NOMO-1 treated with dmso at 0.1 percent for 144 hours (cell line): ENCODE measurements around the gene TBC1D3I.
"Not testable (repeated sequence)": the region's sequence is repeated elsewhere in the genome, so short reads cannot be mapped to it uniquely, and the experiment has no call there.

Experiments
- DNase-seq: peaks from one replicate; lab custom pipeline; 2025; ENCODE audit not compliant: unreplicated experiment; lab: John Stamatoyannopoulos, UW

Gene TBC1D3I

DNA sequence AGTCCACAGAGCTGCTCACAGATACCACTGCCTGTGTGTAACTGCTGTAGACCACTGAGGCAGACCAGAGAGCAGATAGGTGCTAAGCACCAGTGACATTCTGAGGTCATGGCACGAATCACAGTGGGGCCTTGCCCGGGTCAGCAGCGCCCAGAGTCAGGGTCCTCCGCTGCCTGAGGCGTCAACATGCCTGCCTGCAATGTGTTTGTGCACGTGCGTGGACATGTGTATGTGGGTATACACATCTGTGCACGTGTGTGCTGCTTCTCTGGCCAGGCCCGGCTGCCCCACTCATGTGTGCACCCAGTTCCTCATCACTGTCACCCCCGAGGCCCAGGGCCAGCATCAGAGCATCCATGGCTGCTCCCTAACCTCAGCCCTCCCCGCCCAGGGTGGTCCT, at the start of gene TBC1D3I:
Gene TBC1D3I, minus strand, starts transcription at position 101 of the 400 bp plus-strand sequence. CDS start 1,585 bp downstream, outside the sequence.
- not testable (repeated sequence) for DNase-seq

DNA sequence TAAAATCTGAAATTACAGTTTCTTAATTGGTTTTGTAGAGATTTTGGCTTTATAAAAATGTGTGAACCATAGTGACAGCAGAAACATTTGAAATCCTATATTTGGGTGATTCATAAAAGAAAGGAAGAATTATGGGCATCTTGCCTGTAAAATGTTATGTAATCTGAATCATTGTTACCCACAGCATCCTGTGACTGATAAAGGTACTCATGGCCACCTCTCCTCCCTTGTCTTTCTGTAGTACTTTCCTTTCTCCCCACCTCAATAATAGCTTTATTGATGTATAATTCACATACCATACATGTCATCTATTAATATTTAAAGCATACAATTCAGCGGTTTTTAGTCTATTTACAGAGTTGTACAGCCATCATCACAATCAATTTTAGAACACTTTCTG, 30.8 kb upstream of the TBC1D3I start:
- not testable (repeated sequence) for DNase-seq

DNA sequence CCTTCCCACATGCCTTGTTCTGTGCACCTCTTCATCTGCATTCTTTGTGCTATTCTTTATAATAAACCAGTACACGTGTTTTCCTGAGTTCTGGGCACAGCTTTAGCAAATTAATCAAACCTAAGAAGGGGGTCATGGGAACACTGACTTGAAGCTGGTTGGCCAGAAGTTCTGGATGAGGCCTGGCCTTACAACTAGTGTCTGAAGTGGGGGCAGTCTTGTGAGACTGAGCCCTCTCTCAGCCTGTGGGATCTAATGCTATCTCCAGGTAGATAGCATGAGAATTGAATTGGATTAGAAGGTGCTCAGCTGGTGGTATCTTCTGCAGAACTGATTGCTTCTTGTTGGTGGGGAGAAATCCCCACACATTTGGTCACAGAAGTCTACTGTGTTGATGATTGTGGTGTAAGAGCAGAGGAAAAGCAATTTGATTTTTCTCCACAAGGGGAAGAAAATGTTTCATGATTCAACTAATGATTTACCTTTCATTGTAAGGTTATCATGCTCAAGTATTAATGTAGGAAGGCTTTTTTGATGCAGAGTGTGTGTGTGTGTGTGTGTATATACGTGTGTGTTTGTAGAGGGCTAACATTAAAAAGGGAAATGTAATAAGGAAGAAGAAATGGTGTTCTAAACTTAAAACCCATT, 25.7 kb upstream of the TBC1D3I start:
- not testable (repeated sequence) for DNase-seq

DNA sequence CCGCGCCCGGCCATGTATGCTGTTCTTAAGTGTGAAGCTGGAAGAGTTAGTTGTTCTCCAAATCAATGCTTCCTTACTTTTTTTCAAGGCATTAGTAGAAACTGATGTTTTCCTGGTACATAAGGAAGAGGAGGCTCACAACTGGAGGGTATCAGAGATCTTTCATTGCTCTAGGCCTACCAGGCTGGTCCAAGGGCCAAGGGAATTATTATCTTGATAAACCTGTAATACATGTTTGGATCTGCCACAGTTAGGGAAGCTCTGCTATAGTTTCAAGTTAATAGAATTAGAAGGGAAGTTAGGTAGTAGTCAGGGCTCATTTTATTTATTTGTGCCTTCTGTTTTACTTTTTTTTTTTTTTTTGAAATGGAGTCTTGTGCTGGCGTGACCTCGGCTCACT, 19.8 kb upstream of the TBC1D3I start:
- not testable (repeated sequence) for DNase-seq

DNA sequence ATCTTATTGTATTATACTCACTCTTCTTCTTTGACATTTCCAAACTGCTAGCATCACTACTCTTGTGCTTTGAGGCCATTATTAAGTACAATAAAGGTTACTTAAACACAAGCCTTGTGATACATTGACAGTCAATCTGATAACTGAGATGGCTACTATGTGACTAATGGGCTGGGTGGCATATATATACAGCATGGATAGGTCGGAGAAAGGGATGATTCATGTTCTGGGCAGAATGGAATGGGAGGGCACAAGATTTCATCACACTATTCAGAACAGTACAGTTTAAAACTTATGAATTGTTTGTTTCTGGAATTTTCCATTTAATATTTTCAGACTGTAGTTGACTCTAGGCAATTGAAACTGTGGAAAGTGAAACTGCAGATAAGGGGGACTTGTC, 18.9 kb upstream of the TBC1D3I start:
- not testable (repeated sequence) for DNase-seq

DNA sequence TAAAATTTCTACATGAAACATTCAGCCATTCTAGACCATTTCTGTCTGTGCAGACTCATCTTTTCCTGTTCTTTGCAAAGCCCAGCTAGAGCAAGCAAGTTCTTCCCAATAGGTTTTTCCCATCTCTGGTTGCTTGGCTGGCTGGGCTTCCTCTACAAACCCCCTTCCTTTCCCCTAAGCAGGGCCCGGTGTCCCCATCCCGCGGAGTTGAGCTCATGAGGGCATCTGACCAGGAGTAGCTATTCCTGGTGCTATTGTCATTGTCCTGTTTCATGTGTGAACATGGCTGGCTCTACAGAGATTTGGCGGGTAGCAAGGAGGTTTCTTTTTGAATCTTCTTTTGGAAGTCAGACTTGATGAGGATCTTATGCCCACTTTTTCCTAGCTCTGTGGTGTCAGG, 22.3 kb downstream of the TBC1D3I start:
- not testable (repeated sequence) for DNase-seq

DNA sequence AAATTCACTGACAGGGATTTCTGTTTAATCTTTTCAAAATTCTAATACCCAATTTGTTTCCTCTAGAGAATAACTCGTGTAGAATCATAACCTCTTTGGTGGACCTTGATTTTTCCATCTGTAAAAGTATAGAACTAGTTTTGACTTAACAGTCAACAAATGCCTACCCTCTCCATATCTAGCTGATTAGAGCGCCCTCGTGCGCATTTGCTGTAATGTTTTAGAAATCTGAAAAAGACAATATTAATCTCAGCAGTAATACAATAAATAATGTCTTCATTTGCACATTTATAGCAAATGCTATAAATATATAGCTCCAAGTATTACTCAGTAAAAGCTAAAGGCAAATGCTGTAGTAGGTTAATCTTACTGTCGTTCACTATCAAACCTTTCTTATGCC, 34.7 kb downstream of the TBC1D3I start:
- DNase-seq = not testable (repeated sequence)

DNA sequence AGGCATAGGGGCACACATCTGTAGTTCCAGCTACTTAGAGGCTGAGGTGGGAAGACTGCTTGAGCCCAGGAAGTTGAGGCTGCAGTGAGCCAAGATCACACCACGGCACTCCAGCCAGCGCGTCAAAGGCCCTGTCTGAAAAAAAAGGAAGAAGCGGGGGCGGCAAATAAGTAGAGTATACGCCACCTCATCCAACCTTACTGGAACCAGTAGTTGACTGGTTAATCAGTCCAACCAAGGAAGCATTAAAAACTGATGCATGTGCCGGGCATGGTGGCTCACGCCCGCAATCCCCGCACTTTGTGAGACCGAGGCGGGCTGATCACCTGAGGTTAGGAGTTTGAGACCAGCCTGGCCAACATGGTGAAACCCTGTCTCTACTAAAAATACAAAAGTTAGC, 41.4 kb downstream of the TBC1D3I start:
- DNase-seq = not testable (repeated sequence)

DNA sequence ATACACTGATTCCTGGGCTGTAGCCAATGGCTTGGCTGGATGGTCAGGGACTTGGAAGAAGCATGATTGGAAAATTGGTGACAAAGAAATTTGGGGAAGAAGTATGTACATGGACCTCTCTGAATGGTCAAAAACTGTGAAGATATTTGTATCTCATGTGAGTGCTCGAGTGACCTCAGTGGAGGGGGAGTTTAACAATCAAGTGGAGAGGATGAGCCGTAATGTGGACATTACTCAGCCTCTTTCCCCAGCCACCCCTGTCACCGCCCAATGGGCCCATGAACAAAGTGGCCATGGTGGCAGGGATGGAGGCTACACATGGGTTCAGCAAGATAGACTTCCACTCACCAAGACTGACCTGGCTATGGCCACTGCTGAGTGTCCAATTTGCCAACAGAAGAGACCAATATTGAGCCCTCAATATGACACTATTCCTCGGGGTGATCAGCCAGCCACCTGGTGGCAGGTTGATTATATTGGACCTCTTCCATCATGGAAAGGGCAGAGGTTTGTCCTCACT, 42.7 kb downstream of the TBC1D3I start:
- not testable (repeated sequence) for DNase-seq

DNA sequence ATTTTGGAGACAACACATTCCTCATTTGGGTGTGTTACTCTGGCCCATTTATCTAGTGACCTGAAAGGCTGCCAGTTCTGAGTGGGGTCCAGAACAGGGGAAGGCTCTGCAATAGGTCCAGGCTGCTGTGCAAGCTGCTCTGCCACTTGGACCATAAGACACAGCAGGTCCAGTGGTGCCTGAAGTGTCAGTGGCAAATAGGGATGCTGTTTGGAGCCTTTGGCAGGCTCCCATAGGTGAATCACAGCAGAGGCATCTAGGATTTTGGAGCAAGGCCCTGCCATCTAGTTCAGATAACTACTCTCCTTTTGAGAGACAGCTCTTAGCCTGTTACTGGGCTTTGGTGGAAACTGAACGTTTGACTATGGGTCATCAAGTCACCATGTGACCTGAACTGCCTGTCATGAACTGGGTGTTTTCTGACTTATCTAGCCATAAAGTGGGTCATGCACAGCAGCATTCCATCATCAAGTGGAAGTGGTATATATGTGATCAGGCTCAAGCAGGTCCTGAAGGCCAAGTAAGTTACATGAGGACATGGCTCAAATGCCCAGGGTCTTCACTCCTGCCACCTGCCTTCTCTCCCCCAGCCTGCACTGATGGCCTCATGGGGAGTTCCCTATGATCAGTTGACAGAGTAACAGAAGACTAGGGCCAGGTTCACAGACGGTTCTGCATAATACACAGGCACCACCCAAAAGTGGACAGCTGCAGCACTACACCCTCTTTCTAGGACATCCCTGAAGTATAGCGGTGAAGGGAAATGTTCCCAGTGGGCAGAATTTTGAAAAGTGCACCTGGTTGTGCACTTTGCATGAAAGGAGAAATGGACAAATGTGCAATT, 43.4 kb downstream of the TBC1D3I start:
- DNase-seq = not testable (repeated sequence)

DNA sequence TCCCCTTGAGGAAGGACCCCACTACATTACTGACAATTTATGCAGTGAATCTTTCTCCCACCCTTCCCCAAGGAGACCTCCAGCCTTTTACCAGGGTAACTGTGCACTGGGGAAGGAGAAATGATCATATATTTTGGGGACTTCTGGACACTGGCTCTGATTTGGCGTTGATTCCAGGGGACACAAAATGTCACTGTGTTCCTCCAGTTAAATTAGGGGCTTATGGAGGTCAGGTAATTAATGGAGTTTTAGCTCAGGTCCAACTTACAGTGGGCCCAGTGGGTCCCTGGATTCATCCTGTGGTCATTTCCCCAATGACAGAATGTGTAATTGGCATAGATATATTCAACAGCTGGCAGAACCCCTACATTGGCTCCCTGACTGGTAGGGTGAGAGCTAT, 44.8 kb downstream of the TBC1D3I start:
- not testable (repeated sequence) for DNase-seq

DNA sequence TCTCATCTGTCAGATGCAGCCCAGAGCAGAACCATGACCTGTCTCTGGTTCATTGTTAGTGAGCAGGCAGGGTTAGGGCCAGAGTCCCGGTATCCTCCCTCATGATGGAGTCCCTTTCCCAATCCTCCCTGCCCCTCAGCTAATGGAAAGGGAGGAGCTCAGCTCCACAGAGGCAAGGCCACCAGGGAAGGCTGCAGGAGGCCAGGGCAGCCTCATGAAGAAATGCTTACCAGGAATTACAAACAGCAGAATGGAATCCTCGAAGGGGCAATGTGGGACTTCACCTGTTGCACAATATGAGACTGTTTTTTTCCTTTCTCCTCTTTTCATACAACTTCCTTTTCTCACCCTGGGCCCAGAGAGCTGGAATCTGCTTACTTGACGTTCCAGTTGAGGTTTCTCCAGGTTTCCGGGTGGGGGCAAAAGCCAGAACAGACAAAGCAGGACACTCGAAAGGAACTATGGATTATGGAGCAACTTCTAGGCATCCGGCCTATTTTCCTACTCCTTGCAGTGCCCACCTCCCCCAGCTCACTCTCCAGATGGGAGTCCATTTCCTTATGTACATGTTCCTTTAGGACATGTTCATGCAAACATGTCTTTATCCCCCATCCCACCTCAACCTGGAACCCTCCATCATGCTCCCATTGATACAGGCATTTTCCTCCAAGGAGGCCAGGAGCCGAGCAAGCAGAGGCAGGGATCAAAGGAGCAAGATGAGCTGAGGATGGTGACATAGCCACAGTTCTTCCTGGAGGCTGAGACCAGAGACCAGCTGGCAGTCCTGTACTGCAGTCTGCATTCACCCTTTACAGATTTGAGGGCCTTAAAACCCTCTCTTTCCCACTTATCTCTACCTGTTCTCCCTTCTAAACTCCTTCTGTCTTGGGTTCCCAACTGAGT, 48.7 kb downstream of the TBC1D3I start:
- not testable (repeated sequence) for DNase-seq

DNA sequence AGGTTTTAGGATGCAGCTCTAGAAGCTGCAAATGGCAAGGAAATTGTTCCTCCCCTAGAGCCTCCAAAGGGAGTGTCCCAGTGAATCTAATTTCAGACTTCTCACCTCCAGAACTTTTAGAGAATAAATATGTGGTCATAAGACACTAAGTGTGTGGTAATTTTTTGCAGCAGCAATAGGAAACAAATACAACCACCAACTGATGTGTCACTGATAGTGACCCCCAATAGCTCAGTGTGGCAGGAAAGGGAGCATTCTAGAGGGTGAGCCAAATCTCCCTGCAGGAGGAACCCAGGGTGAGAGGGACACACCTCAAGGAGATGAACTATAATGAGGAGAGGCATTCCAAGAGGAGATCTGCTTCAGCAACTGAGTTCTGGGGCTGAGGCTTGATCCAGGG, 49.5 kb downstream of the TBC1D3I start:
- no peak for DNase-seq

DNA sequence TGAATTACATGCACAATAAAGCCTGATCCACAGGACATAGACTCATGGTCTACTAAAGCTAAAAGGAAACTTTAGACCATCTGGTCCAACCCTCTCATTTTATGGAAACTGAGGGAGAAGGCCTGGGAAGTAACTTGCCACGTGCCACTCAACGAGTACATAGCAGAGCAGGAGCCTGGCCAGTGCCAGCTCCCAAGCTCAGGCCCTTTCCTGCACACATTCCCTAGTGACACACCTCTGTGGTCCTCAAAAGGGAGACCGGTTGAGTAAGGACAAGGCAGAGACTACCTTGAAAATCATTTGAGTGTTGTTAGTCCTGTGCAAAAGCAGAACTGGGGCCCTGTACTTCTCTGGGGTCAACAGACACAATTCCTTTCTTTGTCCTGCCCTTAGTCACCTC, 50.7 kb downstream of the TBC1D3I start:
- DNase-seq = no peak

DNA sequence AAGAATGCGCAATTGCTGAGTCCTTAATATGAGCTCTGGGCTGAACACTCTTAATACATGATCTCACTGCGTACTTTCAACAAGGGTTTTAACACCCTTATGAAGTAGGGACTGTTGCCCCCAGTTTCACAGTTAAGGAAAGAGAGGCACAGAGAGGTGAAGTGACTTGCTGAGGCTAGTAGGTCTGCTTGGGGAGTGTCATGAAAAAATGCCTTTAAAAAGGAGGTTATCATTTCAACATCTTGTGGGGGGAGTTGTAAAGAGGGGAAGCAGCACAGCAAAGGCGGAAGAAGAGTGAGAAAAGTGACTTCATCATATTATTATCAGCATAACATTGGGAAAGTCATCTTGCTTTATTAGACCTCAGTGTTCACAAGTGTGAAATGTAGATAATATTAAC, 51.4 kb downstream of the TBC1D3I start:
- peak; percentile 77 for DNase-seq

DNA sequence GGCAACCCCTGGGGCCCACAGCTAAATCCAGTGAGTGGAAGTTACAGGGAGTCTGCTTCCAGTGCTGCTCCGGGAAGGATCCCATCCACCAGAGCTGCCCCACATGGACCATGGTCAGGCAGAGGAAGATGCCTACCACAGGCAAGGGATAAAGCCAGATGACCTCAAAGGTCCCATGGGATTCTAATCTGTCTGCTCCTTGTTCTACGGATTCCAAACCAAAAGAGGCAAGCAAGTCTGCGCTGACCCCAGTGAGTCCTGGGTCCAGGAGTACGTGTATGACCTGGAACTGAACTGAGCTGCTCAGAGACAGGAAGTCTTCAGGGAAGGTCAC, 52.1 kb downstream of the TBC1D3I start:
- no peak for DNase-seq

DNA sequence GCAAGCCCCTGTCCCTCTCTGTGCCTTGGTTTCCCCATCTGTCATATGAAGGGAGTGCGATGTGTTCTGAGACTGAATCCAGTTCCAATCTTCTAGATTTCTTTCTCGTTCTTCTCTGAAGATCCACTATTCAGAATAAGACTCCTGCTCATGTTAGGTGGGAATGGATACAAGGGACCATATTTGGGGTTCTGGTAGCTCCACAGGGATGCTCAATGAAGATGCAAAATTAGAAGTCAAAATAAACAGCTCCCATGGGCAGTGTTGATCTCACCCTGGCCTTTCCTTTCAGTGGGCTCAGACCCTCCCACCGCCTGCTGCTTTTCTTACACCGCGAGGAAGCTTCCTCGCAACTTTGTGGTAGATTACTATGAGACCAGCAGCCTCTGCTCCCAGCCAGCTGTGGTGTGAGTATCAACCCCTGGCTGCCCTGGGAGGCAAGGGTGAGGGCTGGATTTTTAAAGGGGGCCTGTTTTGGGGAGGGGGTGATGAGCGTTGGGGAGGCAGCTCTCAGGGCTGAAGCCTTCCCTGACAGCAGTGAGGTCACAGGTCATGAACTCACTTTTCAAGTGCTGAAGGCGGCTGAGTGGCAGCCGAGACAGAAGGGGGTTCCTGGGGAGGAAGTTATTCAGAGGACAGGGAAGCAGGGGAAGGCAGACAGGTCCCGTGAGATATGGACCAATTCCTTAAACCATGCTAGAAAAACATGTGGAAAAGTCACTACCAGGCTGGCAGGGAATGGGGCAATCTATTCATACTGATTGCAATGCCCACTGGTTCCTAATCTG, 52.7 kb downstream of the TBC1D3I start:
- DNase-seq = not testable (repeated sequence)

DNA sequence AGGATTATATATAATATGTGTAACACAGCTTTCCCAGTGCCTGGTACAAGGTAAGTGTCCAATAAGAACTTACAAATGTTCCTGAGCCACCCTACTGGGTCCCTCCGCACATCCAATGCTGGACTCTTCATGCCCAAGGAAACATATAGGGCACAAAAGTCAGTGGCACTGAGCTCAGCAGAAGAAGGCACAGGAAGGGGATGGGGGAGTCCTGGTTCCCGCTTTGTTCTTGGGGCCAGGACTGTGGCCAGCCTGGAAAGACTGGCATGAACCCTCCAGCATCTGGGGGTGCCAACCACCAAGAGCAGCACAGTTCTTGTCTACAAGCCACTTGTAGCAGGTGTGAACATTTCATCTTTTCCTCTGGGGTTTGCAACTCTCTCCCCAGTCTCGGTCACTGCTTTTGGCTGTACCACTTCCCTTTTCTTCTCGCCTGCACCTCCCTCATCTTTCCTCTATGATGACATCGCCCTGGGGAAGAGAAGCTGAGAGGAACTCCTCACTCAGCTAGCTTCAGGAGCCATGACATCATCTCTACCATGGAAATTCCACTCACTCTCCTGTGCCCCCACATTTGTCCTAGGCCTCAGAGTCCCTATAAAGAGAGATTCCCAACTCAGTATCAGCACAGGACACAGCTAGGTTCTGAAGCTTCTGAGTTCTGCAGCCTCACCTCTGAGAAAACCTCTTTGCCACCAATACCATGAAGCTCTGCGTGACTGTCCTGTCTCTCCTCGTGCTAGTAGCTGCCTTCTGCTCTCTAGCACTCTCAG, 53.7 kb downstream of the TBC1D3I start, which contains the start of gene CCL4L2:
Gene CCL4L2, plus strand, starts transcription at position 625 of the 773 bp plus-strand sequence.
- DNase-seq = peak; percentile 90

DNA sequence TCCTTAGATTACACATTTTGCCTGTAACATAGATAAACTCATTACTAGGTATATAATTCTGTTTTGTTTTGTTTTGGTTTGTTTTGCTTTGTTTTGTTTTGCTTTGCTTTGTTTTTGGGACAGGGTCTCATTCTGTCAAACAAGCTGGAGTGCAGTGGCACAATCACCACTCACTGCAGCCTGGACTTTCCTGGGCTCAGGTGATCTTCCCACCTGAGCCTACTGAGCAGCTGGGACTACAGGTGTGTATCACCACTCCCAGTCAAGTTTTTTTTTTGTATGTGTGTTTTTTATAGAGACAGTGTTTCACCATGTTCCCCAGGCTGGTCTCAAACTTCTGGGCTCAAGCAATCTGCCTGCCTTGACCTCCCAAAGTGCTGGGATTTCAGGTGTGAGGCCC, 54.8 kb downstream of the TBC1D3I start:
- DNase-seq = no peak
